Epidermal melanocyte (primary cell): ENCODE results near the gene GLRA3.
"Not testable (repeated sequence)": the region's sequence is repeated elsewhere in the genome, so short reads cannot be mapped to it uniquely, and the experiment has no call there.

ENCODE experiments used
- DNase-seq: peaks from one replicate; pipeline ENCODE4 v3.0.0; 2011; ENCODE audit warnings: low spot score; ENCODE audit not compliant: insufficient read length

The GLRA3 gene

DNA sequence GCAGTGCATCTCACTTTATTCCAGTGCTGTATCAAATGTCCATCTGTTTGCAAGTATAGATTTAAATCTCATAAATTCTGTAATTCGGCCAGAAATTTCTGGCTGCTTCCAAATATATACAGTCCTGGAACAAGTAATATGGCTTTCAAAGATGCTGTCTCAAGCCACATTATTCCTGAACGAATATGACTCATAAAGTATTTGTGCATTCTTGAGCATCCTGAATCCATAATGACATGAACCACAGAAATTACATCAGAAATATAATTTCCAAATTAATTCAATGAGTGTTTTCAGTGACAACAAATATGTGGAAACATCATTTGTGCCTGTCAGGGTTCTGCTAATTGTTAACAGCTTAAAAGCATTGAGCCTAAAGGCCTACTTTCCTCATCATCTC, 165.8 kb downstream of the GLRA3 start:
- DNase-seq = no peak

- DNase-seq = no peak
These were observed 170.8 kb downstream of the GLRA3 start for GRCh38 chr4:174658246-174658645.

DNA sequence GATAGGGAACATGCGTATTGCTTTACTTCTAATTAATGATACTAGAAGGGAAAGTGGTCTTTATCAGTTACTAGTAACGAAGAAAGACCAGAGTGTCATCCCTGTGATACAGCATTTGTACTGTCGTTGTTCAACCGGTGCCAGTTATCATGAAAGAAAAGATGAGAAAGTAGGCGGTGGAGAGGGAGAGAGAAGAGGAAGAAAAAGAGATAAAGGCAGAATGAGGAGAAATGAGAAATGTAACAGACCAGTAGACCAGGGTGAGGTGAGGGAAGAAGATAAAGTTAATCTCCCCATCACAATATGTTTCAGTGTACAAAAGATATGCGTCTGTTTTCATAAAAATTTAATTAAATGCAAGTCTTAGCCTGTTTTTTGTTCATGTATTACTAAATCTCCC, 171.6 kb downstream of the GLRA3 start:
- DNase-seq = no peak

DNA sequence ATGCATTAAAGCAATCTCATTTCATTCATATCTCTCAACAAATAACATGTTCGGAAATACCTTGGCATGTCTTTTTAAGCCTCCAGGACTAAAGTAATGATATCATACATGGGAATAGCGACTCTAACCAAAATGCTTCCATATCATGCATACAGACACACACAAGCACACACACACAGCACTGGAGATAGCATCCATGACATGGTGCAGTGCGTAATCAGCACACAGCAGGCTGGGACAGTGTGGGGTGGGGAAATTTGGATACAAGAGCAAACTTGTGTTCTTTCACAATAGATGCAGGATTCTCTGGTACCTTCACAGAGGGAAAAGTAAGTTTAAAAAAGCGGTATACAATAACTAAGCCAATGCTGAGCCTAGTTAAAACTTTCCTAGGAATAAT, 174.4 kb downstream of the GLRA3 start:
- no peak for DNase-seq

GRCh38 chr4:174650711-174651355, 178.2 kb downstream of the GLRA3 start:
- no peak for DNase-seq

DNA sequence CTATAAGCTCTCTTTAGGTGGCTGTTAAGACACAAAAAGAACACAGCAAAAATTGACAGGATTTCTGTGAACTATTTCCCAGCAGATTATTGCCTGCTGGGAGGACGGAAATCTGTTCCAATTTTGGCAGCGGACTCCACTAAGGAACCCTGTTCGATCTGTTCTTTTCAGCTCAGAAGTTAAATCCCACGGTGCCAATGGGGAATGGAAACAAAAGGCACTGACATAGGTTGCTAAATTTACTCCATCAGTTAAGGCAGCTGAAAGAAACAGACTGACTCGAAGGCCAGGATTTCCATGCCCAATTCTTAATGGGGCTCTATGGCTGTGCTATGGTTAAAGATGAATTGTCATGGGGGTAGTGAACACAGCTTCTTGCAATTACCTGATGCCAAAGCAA, 180.2 kb downstream of the GLRA3 start:
- no peak for DNase-seq

- no peak for DNase-seq
These were observed 182.7 kb downstream of the GLRA3 start for GRCh38 chr4:174646326-174646725.

GRCh38 chr4:174640146-174640545, 188.9 kb downstream of the GLRA3 start:
- DNase-seq = no peak

DNA sequence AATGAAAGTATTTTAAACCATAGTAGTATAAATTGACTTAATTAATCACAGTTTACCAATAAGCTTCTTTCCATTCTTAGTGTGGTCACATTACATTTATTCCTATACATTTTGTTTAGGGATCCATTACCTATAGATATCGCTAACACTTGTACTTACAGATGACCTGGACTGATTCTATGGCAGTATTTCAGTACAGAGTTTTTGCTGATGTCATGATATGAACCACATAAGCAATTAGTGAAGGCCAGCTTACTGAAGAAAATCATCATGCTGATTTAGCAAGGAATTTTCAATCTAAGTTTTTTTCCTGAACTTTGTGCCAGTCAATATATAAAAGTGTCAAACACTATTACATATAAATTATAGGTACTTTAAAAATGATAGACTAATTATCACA, 193.3 kb downstream of the GLRA3 start:
- no peak for DNase-seq

- DNase-seq = no peak
These were observed 195.6 kb downstream of the GLRA3 start for GRCh38 chr4:174633399-174633798.

DNA sequence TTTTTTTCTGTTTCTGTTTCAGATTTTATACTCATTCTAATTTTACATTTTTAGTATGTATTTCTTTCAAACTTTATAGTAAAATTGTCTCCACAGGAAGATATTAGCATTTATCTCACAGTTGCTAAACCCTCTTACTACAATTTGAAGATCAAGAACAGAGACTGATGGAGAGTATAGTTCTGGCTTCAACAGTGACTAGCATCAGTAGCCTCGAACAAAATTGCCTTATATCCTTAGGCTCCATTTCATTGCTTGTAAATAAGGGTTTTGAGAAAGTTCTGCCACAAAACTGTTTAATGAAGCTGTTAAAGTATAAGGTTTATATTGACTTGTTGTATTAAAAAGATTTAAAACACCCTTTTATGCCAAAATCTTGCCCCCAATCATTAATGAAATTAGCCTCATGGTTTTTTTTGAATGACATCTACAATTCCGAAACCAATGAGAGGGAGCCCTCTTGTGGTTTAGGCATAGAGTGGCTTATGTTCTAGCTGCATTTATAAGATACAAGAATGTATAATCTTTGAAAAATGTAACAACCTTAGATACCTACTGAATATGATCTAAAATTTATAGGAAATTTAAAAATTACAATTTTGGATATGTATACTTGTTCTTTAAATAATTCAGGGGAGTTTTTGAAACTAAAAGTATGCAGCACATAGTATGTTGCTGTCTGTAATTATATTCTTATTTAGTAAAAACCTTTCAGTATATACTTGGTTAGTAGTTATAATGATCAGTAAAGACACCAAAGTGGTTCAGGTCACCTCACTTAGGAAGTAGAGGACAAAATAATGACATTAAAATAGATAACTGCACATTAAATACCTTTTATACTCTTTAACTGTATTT, 196.9 kb downstream of the GLRA3 start:
- DNase-seq = peak; percentile 25

- DNase-seq = not testable (repeated sequence)
These were observed 199.1 kb downstream of the GLRA3 start for GRCh38 chr4:174629907-174630450.

DNA sequence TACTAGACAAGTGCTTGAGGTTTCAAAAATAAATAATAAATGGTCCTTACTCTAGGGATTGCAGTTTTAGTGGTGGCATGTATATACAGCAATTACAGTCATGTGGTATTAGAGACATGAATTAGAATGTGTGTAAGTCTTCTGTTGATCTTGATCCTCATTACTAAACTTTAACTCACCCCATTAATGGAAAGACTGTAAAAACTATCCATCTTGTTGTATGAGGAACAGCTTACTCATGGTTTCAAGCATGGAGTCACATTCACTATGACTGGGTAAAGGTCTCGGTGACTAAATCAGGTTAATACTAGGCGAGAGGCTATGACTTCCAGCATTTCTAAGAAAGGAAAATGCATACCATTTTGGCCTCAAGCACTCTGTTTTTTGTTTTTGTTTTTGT, 199.8 kb downstream of the GLRA3 start:
- no peak for DNase-seq

DNA sequence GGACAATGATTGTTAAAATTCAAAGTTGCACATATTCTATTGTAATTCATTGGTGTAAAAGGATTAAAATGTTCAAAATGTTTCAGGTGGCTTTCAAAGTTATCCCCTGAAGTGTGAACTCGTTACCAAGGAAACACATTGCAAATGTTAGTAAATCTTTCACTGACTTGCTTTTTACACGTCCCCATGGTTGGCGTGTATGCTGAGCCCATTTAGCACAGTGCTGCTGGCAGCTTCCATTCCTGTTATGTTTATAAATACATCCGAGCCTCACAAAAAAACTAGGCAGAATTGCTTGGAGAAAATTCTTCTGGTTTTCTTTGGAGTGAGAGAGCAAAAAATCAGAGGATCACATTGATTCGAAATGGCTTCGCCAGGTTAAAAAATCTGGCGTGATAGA, 200.9 kb downstream of the GLRA3 start:
- DNase-seq = no peak

DNA sequence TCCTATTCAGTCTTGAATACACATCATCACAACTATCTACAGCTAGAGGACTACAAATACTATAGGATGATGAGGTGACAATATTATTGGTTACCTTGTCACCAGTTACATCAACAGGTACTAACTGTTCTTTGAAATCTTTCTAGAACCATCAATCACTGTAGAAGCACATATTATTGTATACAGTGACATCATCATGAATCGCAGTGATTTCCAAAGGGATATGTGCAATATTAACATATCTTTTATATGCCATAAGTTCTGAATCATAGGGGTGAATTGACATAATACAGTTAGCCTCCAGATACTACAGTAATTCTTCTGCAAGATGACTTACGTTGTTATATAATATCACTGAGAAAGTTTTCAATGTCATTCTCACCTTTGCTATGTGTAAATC, 201.6 kb downstream of the GLRA3 start:
- DNase-seq = no peak

GRCh38 chr4:174626342-174627008, 202.6 kb downstream of the GLRA3 start:
- DNase-seq = no peak

GRCh38 chr4:174616661-174617060, 212.4 kb downstream of the GLRA3 start:
- no peak for DNase-seq

- DNase-seq = no peak
These were observed 215.1 kb downstream of the GLRA3 start for GRCh38 chr4:174613979-174614378.

DNA sequence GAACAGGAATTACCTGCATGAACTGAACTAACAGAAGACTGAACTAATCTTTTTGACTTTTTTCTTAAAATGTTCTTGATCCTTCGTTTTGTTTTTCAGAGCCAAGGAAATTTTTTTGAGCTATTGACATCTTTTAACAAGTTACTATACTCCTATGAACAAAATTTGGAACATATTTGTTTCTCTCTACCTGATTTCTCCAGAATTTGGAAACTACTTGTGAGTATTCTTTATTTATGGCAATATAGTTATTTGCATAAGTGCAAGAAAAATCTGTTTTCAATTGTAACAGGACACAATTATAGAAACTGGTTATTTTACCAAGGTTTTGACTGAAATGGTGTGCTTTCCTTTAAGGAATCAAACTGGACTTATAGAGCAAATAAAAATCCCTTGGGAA, 217.3 kb downstream of the GLRA3 start:
- no peak for DNase-seq

- DNase-seq = no peak
These were observed 221.3 kb downstream of the GLRA3 start for GRCh38 chr4:174607792-174608191.

DNA sequence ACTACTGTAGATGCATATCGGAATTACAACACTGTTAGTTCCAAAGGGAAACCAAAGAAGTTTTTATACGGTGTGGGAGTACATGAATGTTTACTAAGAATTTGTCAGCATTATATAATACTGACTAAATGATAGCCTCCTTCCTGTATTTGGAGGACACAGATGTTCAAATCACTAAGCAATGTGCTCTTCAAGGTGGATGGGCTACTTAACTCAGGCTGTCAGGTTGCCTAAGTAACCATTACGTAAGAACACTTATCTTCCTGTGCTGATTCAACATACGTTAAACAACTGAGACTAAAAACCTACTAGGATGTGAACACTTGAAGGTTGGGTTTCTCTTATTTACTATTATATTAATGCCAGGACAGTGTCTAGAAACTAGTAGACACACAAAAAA, 224.8 kb downstream of the GLRA3 start:
- no peak for DNase-seq

GRCh38 chr4:174600391-174600790, 228.7 kb downstream of the GLRA3 start:
- DNase-seq = no peak
